H1 (cell line): ENCODE measurements around the gene TSHZ2. TPM values are rescaled to one million over a fixed set of nuclear protein-coding genes. Genes with fewer than 3 reads are reported as not detected.

Source experiments
- ASH2L ChIP-seq: fragments of 200-600, 300-600 bp; sonication (generic); IDR thresholded peaks from one replicate; pipeline ENCODE4 v1.7.1; 2017; ENCODE audit warnings: low read length
- BRCA1 ChIP-seq: IDR thresholded peaks from 2 replicates; pipeline ENCODE4 v1.6.1; 2012; ENCODE audit warnings: low read depth, low read length, improper control_type of control experiment
- CHD1 ChIP-seq: IDR thresholded peaks from 2 replicates; pipeline ENCODE4 v1.6.1; 2012; ENCODE audit warnings: low read depth, low read length, improper control_type of control experiment
- CTBP2 ChIP-seq: IDR thresholded peaks from 2 replicates; pipeline ENCODE4 v1.7.0; 2011; ENCODE audit warnings: borderline replicate concordance, mild to moderate bottlenecking, moderate library complexity, mixed read lengths, low read length; ENCODE audit not compliant: insufficient read depth, insufficient read length
- FOSL1 ChIP-seq: IDR thresholded peaks from 2 replicates; pipeline ENCODE4 v1.6.1; 2011; ENCODE audit warnings: mild to moderate bottlenecking, low read depth, low read length, moderate library complexity; ENCODE audit not compliant: insufficient read depth
- HDAC6 ChIP-seq: IDR thresholded peaks from one replicate; pipeline ENCODE4 v1.7.1; 2012; ENCODE audit warnings: low read depth, mild to moderate bottlenecking, inconsistent platforms, low read length, moderate library complexity
- KDM5A ChIP-seq: fragments of 200-600 bp; IDR thresholded peaks from 2 replicates; pipeline ENCODE4 v1.7.1; 2012; ENCODE audit warnings: mild to moderate bottlenecking, low read length, inconsistent platforms, mixed read lengths
- TAF1 ChIP-seq: IDR thresholded peaks from 2 replicates; pipeline ENCODE4 v1.6.1; 2011; ENCODE audit warnings: mild to moderate bottlenecking, low read depth, low read length
- TBP ChIP-seq: IDR thresholded peaks from 2 replicates; pipeline ENCODE4 v1.6.1; 2011; ENCODE audit warnings: low read depth, low read length, improper control_type of control experiment
- polyA plus RNA-seq, 7 experiments: library from polyadenylated mRNA; depleted of rRNA in 3 of 7; stranded (reverse) in 5 of 7; unstranded in 2 of 7; fragments of >200 nt in 5 of 7; fragments of 200-250 nt in 2 of 7; gene quantifications; 1 replicate in 5 of 7; 2 replicates in 1 of 7; 4 replicates in 1 of 7; pipeline versions ENCODE4 v1.2.1 to v1.2.3, GENCODE V29; 2011 to 2013; ENCODE audit warnings: missing spikeins in 2 of 7, mixed read lengths in 2 of 7
- total RNA-seq: library from RNA; stranded (reverse); fragmentation: NEBNext Ultra II Directional; extraction: Animal tissue kit (Norgen Biotek cat#: 25700); gene quantifications from 2 replicates; pipeline ENCODE4 v1.2.1, GENCODE V29; 2021

TSHZ2 gene
- total and polyA plus RNA-seq, 2 of the 8 experiments (the other 6 are each of a cell fraction or from before 2014, with no cell fraction given), result 0.14 to 0.30 TPM

- TF ChIP-seq BRCA1, result no peak
- TF ChIP-seq TBP, result no peak
- TF ChIP-seq ASH2L, result no peak
- TF ChIP-seq KDM5A, result no peak
- TF ChIP-seq HDAC6, result no peak
- TF ChIP-seq TAF1, result no peak
- no peak for TF ChIP-seq FOSL1
- TF ChIP-seq CTBP2, result no peak
- no peak for TF ChIP-seq CHD1
These were observed 526.2 kb downstream of the TSHZ2 start (continued) for GRCh38 chr20:53498341-53498740.
